ENCODE data around the gene TOMM70.

TOMM70 gene

DNA sequence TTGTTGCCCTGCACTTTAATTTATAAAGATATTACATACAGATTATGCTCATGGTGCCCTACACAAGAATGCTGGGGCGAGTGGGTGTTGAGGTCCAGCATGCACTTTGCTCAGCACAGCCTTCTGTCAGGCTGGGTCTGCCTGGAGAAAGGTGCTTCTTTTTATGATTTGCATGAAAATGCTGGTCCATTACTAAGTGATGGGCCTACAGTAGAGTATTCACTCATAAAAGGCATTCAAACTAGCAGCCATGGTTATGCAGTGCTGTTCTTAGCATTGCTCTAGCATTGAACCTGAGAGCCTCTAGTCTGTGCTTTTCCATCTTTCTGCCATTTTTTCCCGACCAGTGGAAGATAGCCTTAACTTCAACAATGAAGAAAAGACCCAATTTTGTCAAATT lies 12.7 kb upstream of the TOMM70 start (continued):
- TF ChIP-seq, protein P1, sequence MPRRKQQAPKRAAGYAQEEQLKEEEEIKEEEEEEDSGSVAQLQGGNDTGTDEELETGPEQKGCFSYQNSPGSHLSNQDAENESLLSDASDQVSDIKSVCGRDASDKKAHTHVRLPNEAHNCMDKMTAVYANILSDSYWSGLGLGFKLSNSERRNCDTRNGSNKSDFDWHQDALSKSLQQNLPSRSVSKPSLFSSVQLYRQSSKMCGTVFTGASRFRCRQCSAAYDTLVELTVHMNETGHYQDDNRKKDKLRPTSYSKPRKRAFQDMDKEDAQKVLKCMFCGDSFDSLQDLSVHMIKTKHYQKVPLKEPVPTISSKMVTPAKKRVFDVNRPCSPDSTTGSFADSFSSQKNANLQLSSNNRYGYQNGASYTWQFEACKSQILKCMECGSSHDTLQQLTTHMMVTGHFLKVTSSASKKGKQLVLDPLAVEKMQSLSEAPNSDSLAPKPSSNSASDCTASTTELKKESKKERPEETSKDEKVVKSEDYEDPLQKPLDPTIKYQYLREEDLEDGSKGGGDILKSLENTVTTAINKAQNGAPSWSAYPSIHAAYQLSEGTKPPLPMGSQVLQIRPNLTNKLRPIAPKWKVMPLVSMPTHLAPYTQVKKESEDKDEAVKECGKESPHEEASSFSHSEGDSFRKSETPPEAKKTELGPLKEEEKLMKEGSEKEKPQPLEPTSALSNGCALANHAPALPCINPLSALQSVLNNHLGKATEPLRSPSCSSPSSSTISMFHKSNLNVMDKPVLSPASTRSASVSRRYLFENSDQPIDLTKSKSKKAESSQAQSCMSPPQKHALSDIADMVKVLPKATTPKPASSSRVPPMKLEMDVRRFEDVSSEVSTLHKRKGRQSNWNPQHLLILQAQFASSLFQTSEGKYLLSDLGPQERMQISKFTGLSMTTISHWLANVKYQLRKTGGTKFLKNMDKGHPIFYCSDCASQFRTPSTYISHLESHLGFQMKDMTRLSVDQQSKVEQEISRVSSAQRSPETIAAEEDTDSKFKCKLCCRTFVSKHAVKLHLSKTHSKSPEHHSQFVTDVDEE (CRISPR knock-in tag; IDR thresholded peaks at IDR 0.05), result no peak

DNA sequence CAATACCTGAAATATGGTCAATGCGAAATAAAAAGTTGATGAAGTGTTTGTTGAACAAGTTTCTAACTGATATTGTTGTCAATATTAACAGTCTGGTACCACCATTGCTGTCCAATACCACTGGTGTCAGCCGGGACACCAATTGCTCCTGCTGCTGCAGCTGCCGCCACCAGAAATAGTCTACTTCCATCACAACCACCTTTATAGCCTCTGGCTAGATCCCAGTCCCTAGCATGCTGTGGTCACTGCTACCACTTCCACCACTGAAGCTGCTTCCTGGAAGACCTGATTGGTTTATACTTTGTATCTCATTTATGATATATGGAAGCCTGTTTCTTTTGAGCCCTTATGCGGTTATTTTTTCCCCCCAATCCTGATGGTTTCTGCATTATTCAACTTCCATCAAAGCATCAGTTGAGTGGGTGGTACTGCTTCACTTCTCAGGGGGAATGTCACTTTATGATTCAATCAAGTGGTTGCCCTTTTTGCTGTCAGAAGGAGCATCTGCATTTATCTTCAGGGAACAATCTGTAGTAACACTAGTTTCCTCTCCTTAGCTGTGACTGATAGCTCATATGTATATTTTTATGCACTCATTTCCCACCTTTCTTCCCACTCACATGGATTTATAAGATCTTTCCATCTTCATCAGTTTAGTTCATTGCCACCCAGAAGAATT lies 12.2 kb upstream of the TOMM70 start:
- TF ChIP-seq, protein P2, sequence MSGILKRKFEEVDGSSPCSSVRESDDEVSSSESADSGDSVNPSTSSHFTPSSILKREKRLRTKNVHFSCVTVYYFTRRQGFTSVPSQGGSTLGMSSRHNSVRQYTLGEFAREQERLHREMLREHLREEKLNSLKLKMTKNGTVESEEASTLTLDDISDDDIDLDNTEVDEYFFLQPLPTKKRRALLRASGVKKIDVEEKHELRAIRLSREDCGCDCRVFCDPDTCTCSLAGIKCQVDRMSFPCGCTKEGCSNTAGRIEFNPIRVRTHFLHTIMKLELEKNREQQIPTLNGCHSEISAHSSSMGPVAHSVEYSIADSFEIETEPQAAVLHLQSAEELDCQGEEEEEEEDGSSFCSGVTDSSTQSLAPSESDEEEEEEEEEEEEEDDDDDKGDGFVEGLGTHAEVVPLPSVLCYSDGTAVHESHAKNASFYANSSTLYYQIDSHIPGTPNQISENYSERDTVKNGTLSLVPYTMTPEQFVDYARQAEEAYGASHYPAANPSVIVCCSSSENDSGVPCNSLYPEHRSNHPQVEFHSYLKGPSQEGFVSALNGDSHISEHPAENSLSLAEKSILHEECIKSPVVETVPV (CRISPR knock-in tag; IDR thresholded peaks at IDR 0.05), result no peak
- TF ChIP-seq ZC3H10 (CRISPR knock-in tag; IDR thresholded peaks at IDR 0.05) (no peak), GLIS3 (CRISPR knock-in tag; IDR thresholded peaks at IDR 0.05) (no peak), BACH2 (CRISPR knock-in tag; IDR thresholded peaks at IDR 0.05; ENCODE audit: borderline replicate concordance) (no peak), ARNTL (CRISPR knock-in tag; IDR thresholded peaks at IDR 0.05; ENCODE audit: borderline replicate concordance, low read depth) (no peak), ZNF70 (CRISPR knock-in tag; IDR thresholded peaks at IDR 0.05) (no peak), ZFP3 (CRISPR knock-in tag; IDR thresholded peaks at IDR 0.05) (no peak), TCF4 (CRISPR knock-in tag; IDR thresholded peaks at IDR 0.05; ENCODE audit: borderline replicate concordance) (no peak), ZNF8 (CRISPR knock-in tag; IDR thresholded peaks at IDR 0.05) (no peak), OSR1 (CRISPR knock-in tag; IDR thresholded peaks at IDR 0.05) (no peak), ESRRG (CRISPR knock-in tag; IDR thresholded peaks at IDR 0.05) (no peak), ZFP30 (CRISPR knock-in tag; IDR thresholded peaks at IDR 0.05) (no peak), RARB (CRISPR knock-in tag; IDR thresholded peaks at IDR 0.05) (no peak), ZNF565 (CRISPR knock-in tag; conservative IDR thresholded peaks at IDR 0.05; ENCODE audit: low read depth) (no peak)
- TF ChIP-seq, protein P3, sequence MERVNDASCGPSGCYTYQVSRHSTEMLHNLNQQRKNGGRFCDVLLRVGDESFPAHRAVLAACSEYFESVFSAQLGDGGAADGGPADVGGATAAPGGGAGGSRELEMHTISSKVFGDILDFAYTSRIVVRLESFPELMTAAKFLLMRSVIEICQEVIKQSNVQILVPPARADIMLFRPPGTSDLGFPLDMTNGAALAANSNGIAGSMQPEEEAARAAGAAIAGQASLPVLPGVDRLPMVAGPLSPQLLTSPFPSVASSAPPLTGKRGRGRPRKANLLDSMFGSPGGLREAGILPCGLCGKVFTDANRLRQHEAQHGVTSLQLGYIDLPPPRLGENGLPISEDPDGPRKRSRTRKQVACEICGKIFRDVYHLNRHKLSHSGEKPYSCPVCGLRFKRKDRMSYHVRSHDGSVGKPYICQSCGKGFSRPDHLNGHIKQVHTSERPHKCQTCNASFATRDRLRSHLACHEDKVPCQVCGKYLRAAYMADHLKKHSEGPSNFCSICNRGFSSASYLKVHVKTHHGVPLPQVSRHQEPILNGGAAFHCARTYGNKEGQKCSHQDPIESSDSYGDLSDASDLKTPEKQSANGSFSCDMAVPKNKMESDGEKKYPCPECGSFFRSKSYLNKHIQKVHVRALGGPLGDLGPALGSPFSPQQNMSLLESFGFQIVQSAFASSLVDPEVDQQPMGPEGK (CRISPR knock-in tag; IDR thresholded peaks at IDR 0.05; ENCODE audit: borderline replicate concordance), result no peak
- no peak for ATAC-seq

DNA sequence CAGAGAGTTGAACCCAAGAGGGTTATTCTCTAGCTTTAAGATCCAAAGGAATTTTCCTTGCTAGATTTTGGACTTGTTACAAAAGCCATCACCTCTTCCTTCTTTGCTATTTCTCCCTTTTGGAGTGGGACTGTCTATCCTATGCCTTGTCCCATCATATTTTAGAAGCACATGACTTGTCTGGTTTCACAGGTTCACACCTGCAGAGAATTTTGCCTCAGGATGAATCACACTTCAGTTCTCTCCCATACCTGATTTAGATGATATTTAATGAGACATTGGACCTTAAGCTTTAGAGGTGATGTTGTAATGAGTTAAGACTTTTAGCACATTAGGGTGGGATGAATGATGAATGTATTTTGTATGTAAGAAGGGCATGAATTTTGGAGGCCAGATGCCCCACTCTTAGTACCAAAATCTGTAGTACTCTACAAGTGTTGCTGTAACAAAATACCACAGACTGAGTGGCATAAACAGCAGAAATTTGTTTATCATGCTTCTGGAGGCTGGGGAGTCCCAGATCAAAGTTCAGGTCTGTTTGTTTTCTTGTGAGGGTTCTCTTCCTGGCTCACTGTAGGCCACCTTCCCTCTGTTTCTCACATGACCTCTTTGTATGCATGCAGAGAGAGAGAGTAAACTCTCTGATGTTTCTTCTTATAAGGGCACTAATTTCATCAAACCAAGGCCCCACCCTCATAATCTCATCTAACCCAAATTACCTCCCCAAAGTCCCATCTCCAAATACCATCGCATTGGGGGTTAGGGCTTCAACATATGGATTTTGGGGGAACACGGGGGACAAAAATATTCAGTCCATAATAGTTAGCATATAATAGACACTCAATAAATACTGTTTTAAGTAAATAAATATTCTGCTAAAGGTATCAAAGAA lies 10.4 kb upstream of the TOMM70 start:
- no peak for ATAC-seq
- no peak for TF ChIP-seq CSDC2 (CRISPR knock-in tag; IDR thresholded peaks at IDR 0.05)
- TF ChIP-seq, protein P4, sequence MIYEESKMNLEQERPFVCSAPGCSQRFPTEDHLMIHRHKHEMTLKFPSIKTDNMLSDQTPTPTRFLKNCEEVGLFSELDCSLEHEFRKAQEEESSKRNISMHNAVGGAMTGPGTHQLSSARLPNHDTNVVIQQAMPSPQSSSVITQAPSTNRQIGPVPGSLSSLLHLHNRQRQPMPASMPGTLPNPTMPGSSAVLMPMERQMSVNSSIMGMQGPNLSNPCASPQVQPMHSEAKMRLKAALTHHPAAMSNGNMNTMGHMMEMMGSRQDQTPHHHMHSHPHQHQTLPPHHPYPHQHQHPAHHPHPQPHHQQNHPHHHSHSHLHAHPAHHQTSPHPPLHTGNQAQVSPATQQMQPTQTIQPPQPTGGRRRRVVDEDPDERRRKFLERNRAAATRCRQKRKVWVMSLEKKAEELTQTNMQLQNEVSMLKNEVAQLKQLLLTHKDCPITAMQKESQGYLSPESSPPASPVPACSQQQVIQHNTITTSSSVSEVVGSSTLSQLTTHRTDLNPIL (CRISPR knock-in tag; IDR thresholded peaks at IDR 0.05; ENCODE audit: low read depth), result no peak
- no peak for TF ChIP-seq ISL1 (CRISPR knock-in tag; IDR thresholded peaks at IDR 0.05)
- no peak for TF ChIP-seq OSR1 (CRISPR knock-in tag; IDR thresholded peaks at IDR 0.05)
- no peak for TF ChIP-seq ZNF8 (CRISPR knock-in tag; IDR thresholded peaks at IDR 0.05)
- TF ChIP-seq ZFP3 (CRISPR knock-in tag; IDR thresholded peaks at IDR 0.05), result no peak
- TF ChIP-seq ZNF70 (CRISPR knock-in tag; IDR thresholded peaks at IDR 0.05), result no peak
- TF ChIP-seq, protein P2 (CRISPR knock-in tag; IDR thresholded peaks at IDR 0.05), result no peak

Measured in SK-N-SH treated with all-trans-retinoic acid at 6 μM for 48 hours (cell line).